Measurements from ENCODE around the gene YTHDF2.
"Not testable (repeated sequence)": the region's sequence is repeated elsewhere in the genome, so short reads cannot be mapped to it uniquely, and the experiment has no call there.

The YTHDF2 gene

DNA sequence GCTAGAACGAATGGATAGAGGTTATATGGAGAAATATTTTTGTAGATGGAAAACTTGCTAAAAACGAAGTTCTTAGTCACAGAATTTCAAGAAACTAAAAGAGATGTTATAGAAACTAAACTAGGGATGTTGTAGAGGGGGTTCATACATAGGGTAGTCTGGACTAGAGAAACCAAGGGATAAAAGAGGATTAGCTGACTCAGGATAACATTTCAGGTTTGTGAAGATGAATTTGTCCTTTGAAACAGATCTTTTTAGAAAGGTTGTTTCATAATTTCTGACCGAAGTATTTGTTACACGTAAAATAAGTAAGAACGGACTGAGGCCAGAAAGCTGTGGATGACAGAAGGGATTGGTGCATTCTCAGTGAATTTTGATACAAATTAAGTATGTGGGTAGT, 13.6 kb downstream of the YTHDF2 start:
- H3K27me3 Mint-ChIP-seq, result no peaks in the 10 kb centered on the region
- peak overlapping the region; percentile 59 to 84 for H3K27ac Mint-ChIP-seq
- DNase-seq (no peak), ATAC-seq (no peak)
- peaks cover 59% of the 10 kb centered on the region for H3K4me1 Mint-ChIP-seq
- no peaks in the 10 kb centered on the region for H3K9me3 Mint-ChIP-seq
- H3K4me3 Mint-ChIP-seq, result peak overlapping the region; percentile 17 to 19

DNA sequence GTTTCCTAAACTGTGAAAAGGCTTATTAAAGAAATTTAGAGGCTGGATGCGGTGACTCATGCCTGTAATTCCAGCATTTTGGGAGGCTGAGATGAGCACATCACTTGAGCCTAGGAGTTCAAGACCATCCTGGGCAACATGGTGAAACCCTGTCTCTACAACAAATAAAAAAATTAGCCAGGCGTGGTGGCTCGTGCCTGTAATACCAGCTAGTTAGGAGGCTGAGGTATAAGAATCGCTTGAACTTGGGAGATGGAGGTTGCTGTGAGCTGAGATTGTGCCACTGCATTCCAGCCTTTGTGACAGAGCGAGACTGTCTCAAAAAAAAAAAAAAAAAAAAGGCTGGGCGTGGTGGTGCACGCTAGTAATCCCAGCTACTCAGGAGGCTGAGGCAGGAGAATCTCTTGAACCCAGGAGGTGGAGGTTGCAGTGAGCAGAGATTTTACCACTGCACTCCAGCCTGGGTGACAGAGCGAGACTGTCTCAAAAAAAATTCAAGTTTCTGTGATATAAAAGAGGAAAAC, 14.1 kb downstream of the YTHDF2 start:
- H3K4me1 Mint-ChIP-seq, result peaks cover 54% of the 10 kb centered on the region
- DNase-seq, H3K27ac Mint-ChIP-seq, H3K27me3 Mint-ChIP-seq, ATAC-seq, H3K9me3 Mint-ChIP-seq, H3K4me3 Mint-ChIP-seq: not testable (repeated sequence)

DNA sequence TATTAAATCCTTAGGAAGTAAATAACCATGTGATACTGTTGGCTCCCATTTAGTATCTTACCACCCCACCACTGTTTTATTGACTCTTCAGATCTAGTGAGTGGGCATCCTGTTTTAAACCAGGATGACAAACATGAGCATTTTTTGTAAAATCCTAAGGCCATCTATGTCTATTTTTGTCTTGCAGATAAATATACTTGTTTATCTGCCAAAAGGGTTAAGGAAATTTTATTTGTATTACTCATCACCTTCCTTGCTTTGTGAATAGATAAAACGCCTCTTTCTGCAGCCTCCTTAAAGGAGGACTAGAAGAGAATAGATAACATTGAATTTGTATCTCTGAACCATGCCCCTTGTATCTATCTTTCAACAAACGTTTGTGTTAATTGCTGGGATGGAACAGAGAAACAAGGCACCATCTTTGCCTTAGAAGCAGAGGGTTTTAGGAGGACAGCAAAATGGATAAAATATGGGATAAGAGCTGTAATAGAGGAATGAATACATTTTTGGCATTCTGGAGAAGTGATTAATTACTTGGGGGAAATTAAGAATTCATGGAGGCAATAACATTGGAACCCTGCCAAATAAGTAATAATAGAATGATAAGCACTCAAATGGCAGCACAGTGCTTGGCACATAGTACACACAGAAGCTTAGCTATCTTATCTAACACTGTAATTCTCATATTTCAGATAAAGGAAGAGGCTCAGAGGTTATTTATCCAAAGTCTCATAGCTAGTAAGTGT, 14.7 kb downstream of the YTHDF2 start:
- peak overlapping the region in 1 of 2 donors; percentile 43 for H3K27ac Mint-ChIP-seq
- peak overlapping the region in 1 of 2 donors; percentile 8 for H3K4me3 Mint-ChIP-seq
- no peak for ATAC-seq
- peaks cover 47% of the 10 kb centered on the region for H3K4me1 Mint-ChIP-seq
- no peak for DNase-seq
- H3K9me3 Mint-ChIP-seq, result no peaks in the 10 kb centered on the region
- H3K27me3 Mint-ChIP-seq, result no peaks in the 10 kb centered on the region

DNA sequence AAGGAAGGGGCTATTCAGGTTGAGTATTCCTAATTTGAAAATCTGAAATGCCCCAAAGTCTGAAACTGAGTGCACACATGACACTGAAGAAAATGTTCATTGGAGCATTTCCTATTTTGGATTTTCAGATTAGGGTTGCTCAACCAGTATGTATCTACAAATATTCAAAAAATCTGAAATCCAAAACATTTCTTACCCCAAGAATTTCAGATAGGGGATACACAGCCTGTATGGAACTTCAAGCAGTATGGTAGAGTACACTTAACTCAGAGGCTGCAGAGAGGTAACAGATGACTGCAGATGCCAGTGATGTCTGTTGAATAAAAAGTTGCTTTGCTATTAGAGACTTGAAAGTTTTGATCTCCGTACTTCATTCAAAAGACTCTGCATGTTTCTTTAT, 19.0 kb downstream of the YTHDF2 start:
- DNase-seq (no peak), ATAC-seq (no peak)
- Mint-ChIP-seq H3K27me3 (no peaks in the 10 kb centered on the region), H3K9me3 (no peaks in the 10 kb centered on the region), H3K4me1 (peaks cover 26% of the 10 kb centered on the region), H3K4me3 (no peak overlapping the region), H3K27ac (no peak overlapping the region)

DNA sequence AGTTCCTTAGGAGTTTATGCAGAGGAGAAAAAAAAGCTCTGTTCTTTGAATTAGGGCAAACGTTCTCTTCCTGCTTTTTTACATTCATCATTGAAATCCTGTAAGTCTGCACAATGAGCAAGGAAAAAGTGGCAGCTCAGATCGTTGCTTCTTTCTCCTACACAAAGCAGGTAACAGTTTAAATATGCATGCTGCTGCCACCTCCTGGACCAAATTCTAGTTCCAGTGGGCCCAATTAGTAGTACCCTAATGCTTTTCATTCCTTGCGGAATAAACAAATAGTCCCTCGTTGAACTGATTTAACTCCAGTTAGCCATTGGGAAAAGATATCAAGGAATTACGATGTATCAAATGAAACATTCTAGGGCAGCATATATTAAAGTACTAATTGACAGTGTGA, 20.1 kb downstream of the YTHDF2 start:
- Mint-ChIP-seq H3K4me3 (peak overlapping the region in 1 of 2 donors; percentile 17), H3K4me1 (peaks cover 19% of the 10 kb centered on the region), H3K27ac (no peak overlapping the region), H3K9me3 (no peaks in the 10 kb centered on the region), H3K27me3 (no peaks in the 10 kb centered on the region)
- ATAC-seq (no peak), DNase-seq (no peak)

DNA sequence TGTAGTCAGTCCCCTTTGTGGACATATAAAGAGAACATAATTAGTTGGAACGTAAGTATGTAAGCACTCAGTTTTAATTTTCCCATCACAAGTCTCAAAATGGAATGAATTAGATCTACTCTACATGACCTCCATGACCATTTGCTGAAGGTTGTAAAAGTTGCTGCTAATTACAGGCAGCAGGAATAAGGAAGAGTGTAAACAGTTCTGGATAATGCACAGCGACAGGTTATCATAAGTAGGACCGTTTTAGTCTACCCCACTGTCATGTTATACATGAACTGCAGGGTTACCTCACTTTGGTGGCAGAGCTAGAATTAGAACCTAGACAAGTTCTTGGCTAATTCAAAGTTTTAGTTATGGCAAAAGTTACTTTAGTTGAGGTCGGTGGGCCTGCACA, 21.7 kb downstream of the YTHDF2 start:
- no peaks in the 10 kb centered on the region for H3K27me3 Mint-ChIP-seq
- H3K9me3 Mint-ChIP-seq, result no peaks in the 10 kb centered on the region
- H3K4me3 Mint-ChIP-seq, result no peak overlapping the region
- ATAC-seq (no peak), DNase-seq (no peak)
- no peak overlapping the region for H3K27ac Mint-ChIP-seq
- H3K4me1 Mint-ChIP-seq, result peaks cover 19% of the 10 kb centered on the region

DNA sequence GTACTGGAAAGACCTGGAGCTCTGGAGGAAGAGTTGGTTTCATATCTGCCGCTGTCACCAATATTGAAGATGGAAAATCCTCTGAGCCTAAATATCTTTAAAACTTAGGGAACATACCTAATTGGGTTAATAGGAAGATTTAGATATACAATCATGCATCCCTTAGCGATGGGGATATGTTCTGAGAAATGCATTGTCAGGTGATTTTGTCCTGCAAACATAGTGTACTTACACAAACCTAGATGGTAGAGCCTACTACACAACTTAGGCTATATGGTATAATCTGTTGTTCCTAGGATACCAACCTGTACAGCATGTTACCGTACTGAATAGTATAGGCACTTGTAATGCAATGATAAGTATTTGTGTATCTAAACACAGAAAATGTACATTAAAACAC, 22.5 kb downstream of the YTHDF2 start:
- no peak overlapping the region for H3K4me3 Mint-ChIP-seq
- H3K4me1 Mint-ChIP-seq, result peaks cover 19% of the 10 kb centered on the region
- ATAC-seq (no peak), DNase-seq (no peak)
- no peaks in the 10 kb centered on the region for H3K27me3 Mint-ChIP-seq
- no peak overlapping the region for H3K27ac Mint-ChIP-seq
- no peaks in the 10 kb centered on the region for H3K9me3 Mint-ChIP-seq

DNA sequence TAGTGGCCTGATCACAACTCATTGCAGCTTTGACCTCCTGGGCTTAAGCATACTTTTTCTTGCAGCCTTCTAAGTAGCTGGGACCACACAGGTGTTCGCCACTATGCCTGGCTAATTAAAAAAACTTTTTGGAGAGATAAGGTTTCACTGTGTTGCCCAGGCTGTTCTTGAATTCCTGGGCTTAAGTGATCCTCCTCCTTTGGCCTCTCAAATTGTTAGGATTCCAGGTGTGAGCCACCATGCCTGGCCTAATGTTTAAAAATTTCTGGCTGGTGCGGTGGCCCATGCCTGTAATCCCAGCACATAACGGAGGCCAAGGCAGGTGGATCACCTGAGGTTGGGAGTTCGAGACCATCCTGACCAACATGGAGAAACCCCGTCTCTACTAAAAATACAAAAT, 24.4 kb downstream of the YTHDF2 start:
- Mint-ChIP-seq H3K27me3 (no peaks in the 10 kb centered on the region), H3K27ac (no peak overlapping the region), H3K4me3 (no peak overlapping the region), H3K4me1 (peaks cover 19% of the 10 kb centered on the region), H3K9me3 (no peaks in the 10 kb centered on the region)
- ATAC-seq (no peak), DNase-seq (no peak)

DNA sequence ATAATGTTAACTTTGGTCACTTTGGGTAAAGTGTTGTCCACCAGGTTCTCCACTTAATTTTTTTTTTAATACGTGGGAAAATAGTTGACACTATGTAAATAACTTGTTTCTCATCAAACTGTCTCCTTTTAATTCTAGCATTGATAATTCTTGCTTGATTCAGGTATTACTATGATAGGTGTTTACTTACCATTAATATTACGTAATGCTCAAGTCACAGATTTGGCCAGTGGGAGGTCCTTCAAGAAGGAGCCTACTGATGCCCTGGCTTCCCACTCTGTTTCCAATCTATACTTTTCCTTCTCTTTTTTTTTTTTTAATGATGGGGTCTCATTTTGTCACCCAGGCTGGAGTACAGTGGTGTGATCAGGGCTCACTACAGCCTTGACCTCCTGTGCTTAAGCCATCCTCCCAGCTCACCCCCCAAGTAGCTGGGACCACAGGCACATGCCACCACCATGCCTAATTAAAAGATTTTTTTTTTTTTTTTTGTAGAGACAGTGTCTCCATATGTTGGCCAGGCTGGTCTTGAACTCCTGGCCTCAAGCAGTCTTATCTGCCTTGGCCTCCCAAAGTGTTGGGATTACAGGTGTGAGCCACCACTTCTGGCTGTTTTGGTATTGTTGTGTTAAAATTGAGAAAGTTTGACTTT, 29.9 kb downstream of the YTHDF2 start:
- H3K9me3 Mint-ChIP-seq, result no peaks in the 10 kb centered on the region
- no peak for ATAC-seq
- H3K4me3 Mint-ChIP-seq, result no peak overlapping the region
- no peak for DNase-seq
- H3K4me1 Mint-ChIP-seq, result no peaks in the 10 kb centered on the region
- no peaks in the 10 kb centered on the region for H3K27me3 Mint-ChIP-seq
- peak overlapping the region in 1 of 2 donors; percentile 69 for H3K27ac Mint-ChIP-seq

DNA sequence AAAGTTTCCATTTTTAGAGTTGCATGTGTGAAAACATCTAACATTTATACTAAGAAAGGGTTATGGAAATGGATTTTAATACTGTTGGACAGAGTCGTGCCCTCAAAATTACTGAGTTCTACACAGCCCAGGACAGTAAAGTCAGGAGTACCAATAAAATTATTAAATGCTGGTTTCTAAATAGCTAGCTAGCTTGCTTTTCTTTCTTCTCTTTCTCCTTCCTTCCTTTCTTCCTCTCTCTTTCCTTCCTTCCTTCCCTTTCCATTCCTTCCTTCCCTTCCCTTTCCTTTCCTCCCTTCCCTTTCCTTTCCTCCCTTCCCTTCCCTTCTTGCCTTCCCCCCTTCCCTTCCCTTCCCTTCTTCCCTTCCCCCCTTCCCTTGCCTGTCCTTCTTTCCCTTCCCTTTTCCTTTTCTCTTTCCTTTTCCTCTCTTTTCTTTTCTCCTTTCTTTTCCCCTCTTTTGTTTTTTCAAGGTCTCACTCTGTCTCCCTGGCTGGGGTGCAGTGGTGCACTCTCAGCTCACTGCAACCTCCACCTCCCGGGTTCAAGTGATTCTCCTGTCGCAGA, 33.9 kb downstream of the YTHDF2 start:
- Mint-ChIP-seq H3K9me3 (no peaks in the 10 kb centered on the region), H3K27me3 (no peaks in the 10 kb centered on the region), H3K4me1 (peaks cover 9% of the 10 kb centered on the region), H3K4me3 (no peak overlapping the region), H3K27ac (peak overlapping the region in 1 of 2 donors; percentile 22)
- DNase-seq (no peak), ATAC-seq (no peak)

DNA sequence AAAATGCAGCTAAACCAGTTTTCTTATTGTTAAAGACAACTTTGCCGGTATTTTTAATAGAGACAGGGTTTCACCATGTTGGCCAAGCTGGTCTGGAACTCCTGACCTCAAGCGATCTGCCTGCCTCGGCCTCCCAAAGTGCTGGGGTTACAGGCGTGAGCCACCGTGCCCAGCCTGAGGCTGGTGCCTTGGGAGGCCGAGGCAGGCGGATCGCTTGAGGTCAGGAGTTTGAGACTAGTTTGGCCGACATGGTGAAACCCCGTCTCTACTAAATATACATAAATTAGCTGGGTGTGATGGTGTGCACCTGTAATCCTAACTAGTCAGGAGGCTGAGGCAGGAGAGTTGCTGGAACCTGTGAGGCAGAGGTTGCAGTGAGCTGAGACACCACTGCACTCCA, 35.2 kb downstream of the YTHDF2 start:
- H3K4me3 Mint-ChIP-seq, H3K9me3 Mint-ChIP-seq, H3K4me1 Mint-ChIP-seq, H3K27me3 Mint-ChIP-seq, ATAC-seq, DNase-seq: not testable (repeated sequence)
- H3K27ac Mint-ChIP-seq, result peak overlapping the region in 1 of 2 donors; percentile 12

DNA sequence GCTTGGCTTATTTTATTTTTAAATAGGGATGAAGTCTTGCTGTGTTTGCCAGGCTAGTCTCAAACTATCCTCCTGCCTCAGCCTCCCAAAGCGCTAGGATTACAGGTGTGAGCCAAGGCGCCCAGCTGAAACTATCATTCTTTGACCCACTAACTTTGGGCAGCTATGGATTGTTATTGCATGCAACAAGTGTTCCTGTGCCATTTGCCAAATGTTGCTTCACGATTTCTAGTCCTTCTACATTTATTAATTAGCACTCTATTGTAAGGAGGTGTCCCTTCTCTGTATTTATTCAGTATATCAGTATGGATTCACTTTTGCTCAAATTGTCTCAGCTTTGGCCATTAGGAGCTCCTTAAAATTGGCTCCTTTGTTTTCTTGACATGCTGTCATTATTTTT, 36.4 kb downstream of the YTHDF2 start:
- no peak overlapping the region for H3K27ac Mint-ChIP-seq
- no peak overlapping the region for H3K4me3 Mint-ChIP-seq

DNA sequence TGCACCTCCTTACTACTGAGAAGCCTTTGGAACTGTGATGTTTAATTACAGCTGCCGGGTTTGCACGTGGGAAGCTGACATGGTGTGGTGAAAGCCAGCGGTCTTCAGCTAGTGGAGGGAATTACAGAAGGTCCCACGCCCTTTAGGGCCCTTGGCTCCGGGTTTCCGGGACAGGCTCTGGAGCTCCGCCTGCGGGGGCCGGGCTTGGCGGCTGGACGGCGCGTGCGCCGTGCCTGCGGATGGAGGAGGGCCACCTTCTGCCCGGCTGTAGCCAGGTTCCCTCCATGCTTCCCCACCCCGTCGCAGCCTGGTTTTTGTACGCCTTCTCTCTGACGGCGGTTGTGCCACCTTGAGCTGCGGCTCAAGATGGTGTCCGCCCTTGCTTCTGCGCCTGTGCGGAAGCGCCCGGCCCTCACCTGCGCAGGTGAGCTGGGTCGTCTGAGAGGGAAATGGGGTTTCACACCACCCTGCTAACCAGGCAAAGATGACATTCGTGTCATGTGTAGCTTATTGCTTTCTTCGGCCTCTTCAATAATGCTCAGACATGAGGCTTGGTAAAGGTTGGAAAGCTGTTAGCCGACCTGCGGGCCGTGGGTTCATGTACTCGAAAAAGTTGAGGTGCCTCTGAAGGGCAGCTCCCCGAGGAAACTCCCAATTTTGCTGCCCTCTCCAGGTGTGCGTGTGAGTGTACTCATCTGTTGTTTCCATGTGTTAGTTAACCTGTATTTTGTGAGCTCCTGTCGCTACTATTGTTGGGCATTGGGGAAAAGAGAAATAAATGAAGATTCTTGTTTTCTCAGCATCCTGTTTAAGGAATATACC, 38.6 kb downstream of the YTHDF2 start:
- Mint-ChIP-seq H3K27ac (peak overlapping the region; percentile 19 to 91), H3K4me1 (peaks cover 9% of the 10 kb centered on the region), H3K27me3 (no peaks in the 10 kb centered on the region), H3K9me3 (no peaks in the 10 kb centered on the region), H3K4me3 (peak overlapping the region; percentile 78 to 87)
- DNase-seq, result peak; percentile 51 to 67
- ATAC-seq, result peak; percentile 90

More for the DNA sequence above, 36.4 kb downstream of the YTHDF2 start:
- Mint-ChIP-seq H3K9me3 (no peaks in the 10 kb centered on the region), H3K4me1 (peaks cover 9% of the 10 kb centered on the region), H3K27me3 (no peaks in the 10 kb centered on the region)
- DNase-seq, result no peak
- no peak for ATAC-seq

DNA sequence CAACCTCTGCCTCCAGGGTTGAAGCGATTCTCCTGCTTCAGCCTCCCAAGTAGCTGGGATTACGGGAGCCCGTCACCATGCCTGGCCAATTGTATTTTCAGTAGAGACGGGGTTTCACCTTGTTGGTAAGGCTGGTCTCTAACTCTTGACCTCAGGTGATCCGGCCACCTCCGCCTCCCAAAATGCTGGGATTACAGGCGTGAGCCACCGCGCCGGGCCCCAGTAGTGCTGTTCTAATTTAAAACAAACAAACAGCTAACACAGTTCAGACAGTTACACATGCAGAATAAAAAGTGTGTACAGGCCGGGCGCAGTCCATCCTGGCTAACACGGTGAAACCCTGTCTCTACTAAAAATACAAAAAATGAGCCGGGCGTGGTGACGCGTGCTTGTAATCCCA, 39.6 kb downstream of the YTHDF2 start:
- DNase-seq (no peak), ATAC-seq (no peak)
- Mint-ChIP-seq H3K4me1 (peaks cover 9% of the 10 kb centered on the region), H3K27ac (no peak overlapping the region), H3K27me3 (no peaks in the 10 kb centered on the region), H3K9me3 (no peaks in the 10 kb centered on the region), H3K4me3 (no peak overlapping the region)

DNA sequence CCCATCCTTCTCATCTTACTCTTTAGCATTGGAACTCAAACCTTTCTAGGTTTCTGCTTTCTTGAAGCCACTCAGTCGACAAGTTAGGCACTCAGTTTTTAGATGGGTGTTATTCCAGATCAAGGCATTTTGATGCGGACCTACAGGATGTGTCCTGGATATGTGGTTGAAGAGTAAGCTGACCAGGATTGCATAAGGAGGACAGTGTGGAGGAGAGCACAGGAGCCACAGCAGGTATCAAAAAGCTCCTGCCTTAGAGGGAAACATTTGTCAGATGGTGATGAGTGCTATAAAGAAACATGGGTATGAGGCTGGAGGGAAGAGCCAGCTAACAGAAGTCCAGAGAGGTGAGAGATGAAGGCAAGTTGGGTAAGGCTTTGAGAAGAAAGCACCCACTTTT, 41.3 kb downstream of the YTHDF2 start:
- H3K27ac Mint-ChIP-seq, result peak overlapping the region in 1 of 2 donors; percentile 20
- H3K4me3 Mint-ChIP-seq, result no peak overlapping the region
- peaks cover 9% of the 10 kb centered on the region for H3K4me1 Mint-ChIP-seq
- no peak for ATAC-seq
- no peak for DNase-seq
- no peaks in the 10 kb centered on the region for H3K9me3 Mint-ChIP-seq
- no peaks in the 10 kb centered on the region for H3K27me3 Mint-ChIP-seq

Data from stimulated activated naive CD8-positive, alpha-beta T cell treated with anti-CD3 and anti-CD28 coated beads, Interleukin-15, amount 100 ng/mL, for 72 hours (primary cell).